ENCODE data around the gene ATF6.

The ATF6 gene

DNA sequence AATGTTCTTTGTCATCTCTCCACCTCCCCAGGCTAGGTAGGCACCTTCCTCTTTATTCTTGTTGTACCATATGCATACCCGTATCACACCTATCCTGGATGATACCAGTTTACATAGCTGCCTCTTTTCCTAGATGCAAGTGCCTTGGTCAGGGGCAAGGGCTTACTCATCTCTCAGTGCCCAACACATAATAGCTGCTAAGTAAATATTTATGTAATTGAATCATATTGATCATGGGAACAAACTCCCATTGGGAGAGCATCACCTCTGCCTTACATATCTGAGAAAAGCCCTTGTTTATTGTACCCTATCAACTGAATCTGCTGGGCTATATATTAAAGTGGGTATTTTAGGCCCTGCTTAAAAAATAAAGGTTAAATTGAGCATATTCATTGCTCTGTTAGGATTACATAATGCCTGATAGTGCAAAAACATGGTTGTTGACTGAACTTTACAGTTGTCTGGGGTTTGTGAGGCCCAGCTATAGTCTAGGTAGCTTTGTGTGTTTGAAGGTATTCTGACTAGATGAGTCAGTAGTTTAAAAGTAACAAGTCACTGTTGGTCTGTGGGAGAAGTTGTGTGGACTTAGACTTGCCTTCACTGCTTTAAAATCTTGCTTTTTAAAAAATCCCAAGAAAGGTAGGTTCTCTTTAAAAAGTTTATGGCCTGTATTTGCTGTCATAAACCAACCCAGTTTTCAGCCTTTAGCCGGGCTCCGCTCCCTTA, 174.9 kb downstream of the ATF6 start:
- no peak for DNase-seq (ENCODE audit: low read depth, low spot score)

GRCh38 chr1:161941726-161942436, 175.8 kb downstream of the ATF6 start:
- DNase-seq (ENCODE audit: low read depth, low spot score): no peak

GRCh38 chr1:161943737-161944136, 177.6 kb downstream of the ATF6 start:
- no peak for DNase-seq (ENCODE audit: low read depth, low spot score)

DNA sequence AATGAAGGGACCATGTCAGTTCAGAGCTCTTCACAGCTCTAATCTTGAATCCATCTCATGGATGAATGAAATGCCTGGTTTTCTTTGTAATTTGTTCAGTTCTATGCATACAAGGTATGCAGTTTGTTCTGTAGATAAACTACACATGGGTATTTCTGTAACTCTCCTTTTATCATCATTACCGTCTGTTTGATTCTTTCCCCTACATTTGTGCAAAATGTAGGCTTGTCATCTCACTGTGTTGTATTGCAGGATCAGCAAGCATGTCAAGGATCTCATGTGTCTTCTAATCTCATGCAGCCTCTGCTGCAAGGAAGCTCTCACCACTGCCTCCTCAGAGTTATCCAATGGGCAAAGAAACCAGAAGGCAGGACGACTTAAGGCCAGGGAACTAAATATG, 178.3 kb downstream of the ATF6 start:
- no peak for DNase-seq (ENCODE audit: low read depth, low spot score)

DNA sequence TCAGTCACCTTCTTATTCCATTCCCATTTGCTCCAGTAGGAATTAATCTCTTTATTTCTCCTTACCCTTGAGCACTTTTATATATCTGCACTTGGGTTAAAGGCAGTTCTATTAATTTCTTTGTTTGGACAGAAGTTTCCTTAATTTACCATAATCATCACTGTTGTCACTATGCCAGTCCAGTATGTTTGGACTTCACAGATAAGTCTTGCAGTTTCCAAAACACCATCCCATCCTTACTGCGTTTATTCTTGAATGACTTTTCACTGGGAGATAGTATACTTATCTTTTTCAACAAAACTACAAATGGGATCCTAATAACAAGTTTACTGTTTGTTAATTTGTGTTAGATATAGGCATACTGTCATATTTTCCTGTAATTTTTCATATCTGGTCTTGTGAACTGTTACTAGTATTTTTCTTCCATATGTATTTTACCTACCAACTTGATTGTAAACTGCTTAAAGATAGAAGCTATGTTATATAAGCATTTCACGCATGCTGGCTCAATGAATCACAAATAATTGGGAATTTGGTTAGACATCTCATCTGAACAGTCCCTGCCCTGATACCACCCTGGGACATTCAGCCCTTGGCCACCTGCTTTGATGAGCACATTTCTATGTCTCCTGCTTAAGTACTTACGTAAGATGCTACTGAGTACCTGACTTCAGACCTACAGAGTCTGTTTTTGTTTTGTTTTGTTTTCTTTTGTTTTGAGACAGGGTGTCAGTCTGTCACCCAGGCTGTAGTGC, 179.4 kb downstream of the ATF6 start:
- no peak for DNase-seq (ENCODE audit: low read depth, low spot score)

GRCh38 chr1:161946071-161946987, 180.2 kb downstream of the ATF6 start:
- DNase-seq (ENCODE audit: low read depth, low spot score): no peak

DNA sequence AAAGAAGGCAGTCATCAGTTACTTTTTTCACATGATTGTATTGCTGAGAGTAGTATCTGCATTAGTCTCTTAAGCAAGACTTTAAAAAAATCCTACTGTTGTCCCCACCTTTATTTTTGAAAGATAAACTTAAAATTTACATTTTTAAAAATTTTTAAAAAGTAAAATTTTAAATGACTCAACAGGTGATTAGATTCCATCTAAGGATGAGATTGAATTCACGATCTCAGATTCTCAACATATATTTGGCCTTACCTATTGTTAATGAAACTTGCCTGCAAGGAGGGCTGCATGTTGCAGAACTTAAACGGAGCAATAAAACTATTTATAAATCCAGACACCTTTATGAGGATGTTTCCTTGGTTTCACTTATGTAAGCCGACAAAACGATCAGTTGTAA, 182.3 kb downstream of the ATF6 start:
- no peak for DNase-seq (ENCODE audit: low read depth, low spot score)

- no peak for DNase-seq (ENCODE audit: low read depth, low spot score)
Observed at GRCh38 chr1:161949548-161949947, 183.4 kb downstream of the ATF6 start.

DNA sequence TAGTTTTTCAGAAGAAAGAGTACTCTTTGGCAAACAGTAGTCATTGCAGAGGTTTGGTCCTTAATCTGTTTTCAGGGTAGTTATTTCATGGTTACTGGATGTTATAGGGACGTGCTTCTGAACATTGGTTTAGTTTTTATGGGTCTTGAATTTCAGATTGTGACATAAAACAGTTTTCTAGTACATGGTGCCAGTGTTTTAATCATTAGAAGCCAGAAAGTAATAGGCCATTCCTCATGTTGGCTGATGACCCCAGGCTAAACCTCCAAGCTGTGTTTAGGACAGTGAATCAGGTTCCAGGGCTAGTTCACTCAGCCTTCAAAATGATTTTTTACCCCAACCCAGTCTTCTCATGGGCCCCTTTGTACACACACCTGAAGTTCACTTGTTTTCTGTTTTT, 184.3 kb downstream of the ATF6 start:
- DNase-seq (ENCODE audit: low read depth, low spot score): no peak

- no peak for DNase-seq (ENCODE audit: low read depth, low spot score)
Observed at GRCh38 chr1:161951646-161952045, 185.5 kb downstream of the ATF6 start.

- DNase-seq (ENCODE audit: low read depth, low spot score): no peak
Observed at GRCh38 chr1:161952607-161953172, 186.6 kb downstream of the ATF6 start.

- no peak for DNase-seq (ENCODE audit: low read depth, low spot score)
Observed at GRCh38 chr1:161953256-161953920, 187.3 kb downstream of the ATF6 start.

DNA sequence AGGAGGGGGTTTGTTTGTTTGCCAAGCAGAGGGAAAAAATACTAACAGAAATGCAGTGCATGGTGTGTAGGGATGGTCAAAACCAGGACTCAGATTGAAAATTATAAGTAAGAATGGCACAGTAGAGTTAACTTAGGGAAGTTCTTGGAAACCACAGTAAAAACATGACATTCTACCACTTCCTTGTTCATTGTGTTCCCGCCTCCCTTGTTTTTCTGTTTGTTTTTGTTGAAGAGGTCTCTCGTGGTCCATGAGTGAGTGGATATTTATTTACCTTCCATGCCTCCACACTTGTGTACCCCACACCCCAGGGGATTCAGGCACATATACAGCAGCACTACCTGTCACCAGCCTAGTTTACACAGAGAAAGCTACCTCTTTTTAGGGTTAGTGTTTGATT, 187.9 kb downstream of the ATF6 start:
- no peak for DNase-seq (ENCODE audit: low read depth, low spot score)

GRCh38 chr1:161954466-161954865, 188.3 kb downstream of the ATF6 start:
- no peak for DNase-seq (ENCODE audit: low read depth, low spot score)

DNA sequence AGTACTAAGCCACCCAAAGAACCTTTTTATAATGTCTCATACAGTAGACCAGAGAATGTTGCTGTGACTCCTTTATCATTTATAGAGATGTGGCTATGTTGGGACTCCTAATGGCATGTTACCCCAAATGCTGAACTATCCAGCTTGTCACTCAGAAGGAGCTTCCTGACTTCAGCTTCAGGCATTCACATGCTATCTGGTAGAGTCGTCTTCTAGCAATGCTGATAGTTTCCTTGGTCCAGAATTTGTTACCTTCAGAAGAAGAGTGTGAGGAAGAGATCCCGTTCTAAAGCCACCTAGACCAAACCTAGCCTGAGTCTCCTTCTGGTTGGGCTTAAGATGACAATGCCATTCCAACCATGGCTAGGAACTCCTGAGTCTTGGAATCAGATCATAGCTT, 189.5 kb downstream of the ATF6 start:
- DNase-seq (ENCODE audit: low read depth, low spot score): no peak

- DNase-seq (ENCODE audit: low read depth, low spot score): no peak
Observed at GRCh38 chr1:161956097-161956496, 190.0 kb downstream of the ATF6 start.

- DNase-seq (ENCODE audit: low read depth, low spot score): no peak
Observed at GRCh38 chr1:161956930-161957329, 190.8 kb downstream of the ATF6 start.

DNA sequence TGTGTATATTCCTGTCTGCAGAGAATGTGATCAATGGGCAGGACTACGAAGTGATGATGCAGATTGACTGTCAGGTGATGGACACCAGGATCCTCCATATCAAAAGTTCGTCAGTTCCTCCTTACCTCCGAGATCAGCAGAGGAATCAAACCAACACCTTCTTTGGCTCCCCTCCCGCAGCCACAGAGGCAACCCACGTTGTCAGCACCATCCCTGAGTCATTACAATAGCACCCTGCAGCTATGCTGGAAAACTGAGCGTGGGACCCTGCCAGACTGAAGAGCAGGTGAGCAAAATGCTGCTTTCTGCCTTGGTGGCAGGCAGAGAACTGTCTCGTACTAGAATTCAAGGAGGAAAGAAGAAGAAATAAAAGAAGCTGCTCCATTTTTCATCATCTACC, 192.3 kb downstream of the ATF6 start:
- no peak for DNase-seq (ENCODE audit: low read depth, low spot score)

DNA sequence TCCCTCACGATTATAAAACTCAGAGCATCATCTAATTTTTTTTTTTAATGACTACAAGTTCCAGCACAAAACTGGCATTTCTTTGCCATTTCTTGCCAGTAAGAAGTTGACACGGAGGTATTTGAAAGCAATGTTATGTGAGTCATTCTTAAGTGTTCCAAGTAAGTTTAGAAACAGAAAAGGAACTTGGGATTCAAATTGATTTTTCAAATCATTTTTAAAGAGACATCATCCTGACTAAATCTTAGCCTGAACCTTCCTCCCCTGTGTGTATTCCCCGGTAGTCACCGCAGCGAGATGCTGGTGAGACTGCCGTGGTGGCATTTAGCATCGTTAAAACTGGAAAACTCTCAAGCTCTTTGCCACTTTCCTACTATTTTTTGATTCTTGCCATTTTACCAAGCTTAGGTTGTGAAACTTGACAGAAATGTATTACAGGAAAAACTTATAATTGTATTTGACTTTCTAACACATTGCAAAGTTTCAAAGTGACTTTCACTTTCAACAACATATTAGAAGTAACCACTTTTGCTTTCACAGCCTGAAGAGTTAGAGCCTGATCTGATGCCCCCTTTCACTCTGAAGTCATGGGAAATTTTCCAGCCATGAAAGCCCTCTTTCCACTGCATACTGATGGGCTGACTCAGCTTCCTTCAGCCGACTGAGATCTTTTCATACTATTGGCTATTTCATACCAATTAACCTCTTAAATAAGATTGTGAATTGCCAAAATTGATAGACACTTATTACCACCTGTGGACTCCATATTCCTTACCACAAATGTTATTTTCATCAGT, 196.2 kb downstream of the ATF6 start:
- DNase-seq (ENCODE audit: low read depth, low spot score): peak; percentile 45

DNA sequence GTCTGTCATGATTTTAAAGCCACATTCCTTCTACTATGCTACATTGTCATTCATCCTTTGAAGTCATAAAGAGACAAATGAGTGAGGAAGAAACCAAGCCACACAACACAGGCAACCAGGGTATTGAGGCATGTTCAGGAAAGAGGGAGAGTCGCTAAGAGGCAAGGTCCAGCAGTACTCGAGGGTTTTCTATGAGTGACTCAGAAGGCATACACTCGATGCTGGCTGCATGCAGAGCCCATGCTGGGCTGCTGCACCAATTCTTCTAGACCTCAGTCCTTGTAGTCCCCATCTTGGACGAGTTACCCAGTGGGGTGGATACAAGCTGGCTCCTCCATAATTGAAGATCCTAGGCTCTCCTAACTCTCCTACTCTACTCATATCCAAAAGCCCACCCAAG, 199.9 kb downstream of the ATF6 start:
- no peak for DNase-seq (ENCODE audit: low read depth, low spot score)

All from smooth muscle cell of the brain vasculature (primary cell).